ENCODE results near the gene AFG1L. TPM values are rescaled to one million over a fixed set of nuclear protein-coding genes. Genes with fewer than 3 reads are reported as not detected.

AFG1L gene
- total and polyA plus RNA-seq, 4 donors = 2.7 to 2.8 (median 2.7) TPM

DNA sequence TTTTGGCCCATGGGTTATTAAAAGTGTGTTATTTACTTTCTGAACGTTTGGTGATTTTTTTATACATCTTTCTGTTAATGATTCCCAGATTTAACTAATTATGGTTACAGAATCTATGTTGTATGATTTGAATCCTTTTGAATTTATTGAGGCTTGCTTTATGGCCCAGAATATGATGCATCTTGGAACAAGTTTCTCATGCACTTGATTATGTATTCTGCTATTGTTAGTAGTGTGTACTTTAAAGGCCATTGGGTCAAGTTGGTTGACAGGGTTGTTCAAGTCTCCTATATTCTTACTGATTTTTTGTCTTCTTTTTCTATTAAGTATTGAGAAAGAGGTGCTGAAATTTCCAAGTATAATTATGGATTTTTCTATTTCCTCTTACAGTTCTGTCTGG is 160.8 kb downstream of the AFG1L start:
- WGBS = 27% methylated on average over 1 of the region's 1 CpG
- TF ChIP-seq, protein P1, sequence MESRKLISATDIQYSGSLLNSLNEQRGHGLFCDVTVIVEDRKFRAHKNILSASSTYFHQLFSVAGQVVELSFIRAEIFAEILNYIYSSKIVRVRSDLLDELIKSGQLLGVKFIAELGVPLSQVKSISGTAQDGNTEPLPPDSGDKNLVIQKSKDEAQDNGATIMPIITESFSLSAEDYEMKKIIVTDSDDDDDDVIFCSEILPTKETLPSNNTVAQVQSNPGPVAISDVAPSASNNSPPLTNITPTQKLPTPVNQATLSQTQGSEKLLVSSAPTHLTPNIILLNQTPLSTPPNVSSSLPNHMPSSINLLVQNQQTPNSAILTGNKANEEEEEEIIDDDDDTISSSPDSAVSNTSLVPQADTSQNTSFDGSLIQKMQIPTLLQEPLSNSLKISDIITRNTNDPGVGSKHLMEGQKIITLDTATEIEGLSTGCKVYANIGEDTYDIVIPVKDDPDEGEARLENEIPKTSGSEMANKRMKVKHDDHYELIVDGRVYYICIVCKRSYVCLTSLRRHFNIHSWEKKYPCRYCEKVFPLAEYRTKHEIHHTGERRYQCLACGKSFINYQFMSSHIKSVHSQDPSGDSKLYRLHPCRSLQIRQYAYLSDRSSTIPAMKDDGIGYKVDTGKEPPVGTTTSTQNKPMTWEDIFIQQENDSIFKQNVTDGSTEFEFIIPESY (IDR thresholded peaks at IDR 0.05) = no peak
- TF ChIP-seq, protein P2, sequence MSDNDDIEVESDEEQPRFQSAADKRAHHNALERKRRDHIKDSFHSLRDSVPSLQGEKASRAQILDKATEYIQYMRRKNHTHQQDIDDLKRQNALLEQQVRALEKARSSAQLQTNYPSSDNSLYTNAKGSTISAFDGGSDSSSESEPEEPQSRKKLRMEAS (IDR thresholded peaks at IDR 0.05) = no peak
- TF ChIP-seq GABPA (IDR thresholded peaks at IDR 0.05 in 1 of 2, conservative IDR thresholded peaks at IDR 0.05 in 1 of 2) (no peak), YY1 (IDR thresholded peaks at IDR 0.05) (no peak), NR2F2 (IDR thresholded peaks at IDR 0.05) (no peak), HNF4G (IDR thresholded peaks at IDR 0.05) (no peak), FOXA2 (IDR thresholded peaks at IDR 0.05) (no peak), SP1 (IDR thresholded peaks at IDR 0.05) (no peak), JUND (IDR thresholded peaks at IDR 0.05) (no peak), RXRA (IDR thresholded peaks at IDR 0.05) (no peak), TAF1 (conservative IDR thresholded peaks at IDR 0.05) (no peak), HNF4A (conservative IDR thresholded peaks at IDR 0.05) (no peak), EGR1 (IDR thresholded peaks at IDR 0.05; ENCODE audit: low read depth in 2 of 2) (no peak), FOXA1 (IDR thresholded peaks at IDR 0.05) (no peak), RAD21 (IDR thresholded peaks at IDR 0.05) (no peak)
- TF ChIP-seq, protein P3, sequence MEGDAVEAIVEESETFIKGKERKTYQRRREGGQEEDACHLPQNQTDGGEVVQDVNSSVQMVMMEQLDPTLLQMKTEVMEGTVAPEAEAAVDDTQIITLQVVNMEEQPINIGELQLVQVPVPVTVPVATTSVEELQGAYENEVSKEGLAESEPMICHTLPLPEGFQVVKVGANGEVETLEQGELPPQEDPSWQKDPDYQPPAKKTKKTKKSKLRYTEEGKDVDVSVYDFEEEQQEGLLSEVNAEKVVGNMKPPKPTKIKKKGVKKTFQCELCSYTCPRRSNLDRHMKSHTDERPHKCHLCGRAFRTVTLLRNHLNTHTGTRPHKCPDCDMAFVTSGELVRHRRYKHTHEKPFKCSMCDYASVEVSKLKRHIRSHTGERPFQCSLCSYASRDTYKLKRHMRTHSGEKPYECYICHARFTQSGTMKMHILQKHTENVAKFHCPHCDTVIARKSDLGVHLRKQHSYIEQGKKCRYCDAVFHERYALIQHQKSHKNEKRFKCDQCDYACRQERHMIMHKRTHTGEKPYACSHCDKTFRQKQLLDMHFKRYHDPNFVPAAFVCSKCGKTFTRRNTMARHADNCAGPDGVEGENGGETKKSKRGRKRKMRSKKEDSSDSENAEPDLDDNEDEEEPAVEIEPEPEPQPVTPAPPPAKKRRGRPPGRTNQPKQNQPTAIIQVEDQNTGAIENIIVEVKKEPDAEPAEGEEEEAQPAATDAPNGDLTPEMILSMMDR (IDR thresholded peaks at IDR 0.05; ENCODE audit: low read depth, low read length, missing input control) = no peak
- TF ChIP-seq, protein P4, sequence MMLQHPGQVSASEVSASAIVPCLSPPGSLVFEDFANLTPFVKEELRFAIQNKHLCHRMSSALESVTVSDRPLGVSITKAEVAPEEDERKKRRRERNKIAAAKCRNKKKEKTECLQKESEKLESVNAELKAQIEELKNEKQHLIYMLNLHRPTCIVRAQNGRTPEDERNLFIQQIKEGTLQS (IDR thresholded peaks at IDR 0.05) = no peak
- TF ChIP-seq, protein P5, sequence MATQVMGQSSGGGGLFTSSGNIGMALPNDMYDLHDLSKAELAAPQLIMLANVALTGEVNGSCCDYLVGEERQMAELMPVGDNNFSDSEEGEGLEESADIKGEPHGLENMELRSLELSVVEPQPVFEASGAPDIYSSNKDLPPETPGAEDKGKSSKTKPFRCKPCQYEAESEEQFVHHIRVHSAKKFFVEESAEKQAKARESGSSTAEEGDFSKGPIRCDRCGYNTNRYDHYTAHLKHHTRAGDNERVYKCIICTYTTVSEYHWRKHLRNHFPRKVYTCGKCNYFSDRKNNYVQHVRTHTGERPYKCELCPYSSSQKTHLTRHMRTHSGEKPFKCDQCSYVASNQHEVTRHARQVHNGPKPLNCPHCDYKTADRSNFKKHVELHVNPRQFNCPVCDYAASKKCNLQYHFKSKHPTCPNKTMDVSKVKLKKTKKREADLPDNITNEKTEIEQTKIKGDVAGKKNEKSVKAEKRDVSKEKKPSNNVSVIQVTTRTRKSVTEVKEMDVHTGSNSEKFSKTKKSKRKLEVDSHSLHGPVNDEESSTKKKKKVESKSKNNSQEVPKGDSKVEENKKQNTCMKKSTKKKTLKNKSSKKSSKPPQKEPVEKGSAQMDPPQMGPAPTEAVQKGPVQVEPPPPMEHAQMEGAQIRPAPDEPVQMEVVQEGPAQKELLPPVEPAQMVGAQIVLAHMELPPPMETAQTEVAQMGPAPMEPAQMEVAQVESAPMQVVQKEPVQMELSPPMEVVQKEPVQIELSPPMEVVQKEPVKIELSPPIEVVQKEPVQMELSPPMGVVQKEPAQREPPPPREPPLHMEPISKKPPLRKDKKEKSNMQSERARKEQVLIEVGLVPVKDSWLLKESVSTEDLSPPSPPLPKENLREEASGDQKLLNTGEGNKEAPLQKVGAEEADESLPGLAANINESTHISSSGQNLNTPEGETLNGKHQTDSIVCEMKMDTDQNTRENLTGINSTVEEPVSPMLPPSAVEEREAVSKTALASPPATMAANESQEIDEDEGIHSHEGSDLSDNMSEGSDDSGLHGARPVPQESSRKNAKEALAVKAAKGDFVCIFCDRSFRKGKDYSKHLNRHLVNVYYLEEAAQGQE (IDR thresholded peaks at IDR 0.05) = no peak
- DNase-seq (ENCODE audit: low spot score) = no peak
- Histone ChIP-seq H3K9ac (ENCODE audit: low read depth in 1 of 2, low read length in 2 of 2) (no peak overlapping the region), H3K4me3 (ENCODE audit: low read depth in 1 of 3, low read length in 3 of 3) (no peak overlapping the region), H3K27ac (ENCODE audit: low read depth in 1 of 2, low read length in 2 of 2) (no peak overlapping the region), H3K36me3 (ENCODE audit: control insufficient read depth in 4 of 4, insufficient read depth in 3 of 4, low read depth in 1 of 4, low read length in 3 of 4) (no peaks in the 10 kb centered on the region), H3K9me3 (ENCODE audit: control insufficient read depth in 4 of 4, low read length in 3 of 4) (no peaks in the 10 kb centered on the region), H3K27me3 (ENCODE audit: control insufficient read depth in 4 of 4, insufficient read depth in 4 of 4, low read length in 3 of 4) (no peaks in the 10 kb centered on the region), H3K4me1 (ENCODE audit: control insufficient read depth in 4 of 4, insufficient read depth in 4 of 4, low read length in 3 of 4) (no peaks in the 10 kb centered on the region)

All from liver (tissue), 9 donors.